NT2/D1 (cell line): ENCODE results near the gene ABCD3.
A peak's percentile ranks its signal among the peaks of the same experiment; 100 is the strongest.

Source experiments
- DNase-seq: peaks from one replicate; pipeline ENCODE4 v3.0.0-alpha.2; 2011; ENCODE audit warnings: low read depth, low spot score
- H3K27me3 ChIP-seq: 2 replicates; pipeline ENCODE4 v1.6.0; 2011; ENCODE audit warnings: mild to moderate bottlenecking; ENCODE audit not compliant: insufficient read length, insufficient read depth
- H3K36me3 ChIP-seq: 2 replicates; pipeline ENCODE4 v1.6.1; 2011; ENCODE audit warnings: mild to moderate bottlenecking, low read length, mixed read lengths; ENCODE audit not compliant: insufficient read depth, insufficient read length
- H3K4me1 ChIP-seq: 2 replicates; pipeline ENCODE4 v1.5.1; 2011; ENCODE audit not compliant: insufficient read depth, insufficient read length
- H3K4me3 ChIP-seq: 2 replicates; pipeline ENCODE4 v1.5.1; 2011; ENCODE audit warnings: low read depth; ENCODE audit not compliant: insufficient read length
- H3K9ac ChIP-seq: 2 replicates; pipeline ENCODE4 v1.6.0; 2011; ENCODE audit warnings: low read depth; ENCODE audit not compliant: insufficient read length
- H3K9me3 ChIP-seq: 2 replicates; pipeline ENCODE4 v1.5.1; 2011; ENCODE audit warnings: mild to moderate bottlenecking, low read length; ENCODE audit not compliant: insufficient read depth
- SUZ12 ChIP-seq: IDR thresholded peaks from 2 replicates; pipeline ENCODE4 v1.6.1; 2011; ENCODE audit not compliant: insufficient read length, insufficient read depth; ENCODE audit errors: extremely low read depth
- YY1 ChIP-seq: IDR thresholded peaks from 2 replicates; pipeline ENCODE4 v1.6.1; 2011; ENCODE audit not compliant: insufficient read length, insufficient read depth
- ZNF274 ChIP-seq: IDR thresholded peaks from 2 replicates; pipeline ENCODE4 v1.6.1; 2011; ENCODE audit warnings: mild to moderate bottlenecking, low read depth, low read length

Gene ABCD3

DNA sequence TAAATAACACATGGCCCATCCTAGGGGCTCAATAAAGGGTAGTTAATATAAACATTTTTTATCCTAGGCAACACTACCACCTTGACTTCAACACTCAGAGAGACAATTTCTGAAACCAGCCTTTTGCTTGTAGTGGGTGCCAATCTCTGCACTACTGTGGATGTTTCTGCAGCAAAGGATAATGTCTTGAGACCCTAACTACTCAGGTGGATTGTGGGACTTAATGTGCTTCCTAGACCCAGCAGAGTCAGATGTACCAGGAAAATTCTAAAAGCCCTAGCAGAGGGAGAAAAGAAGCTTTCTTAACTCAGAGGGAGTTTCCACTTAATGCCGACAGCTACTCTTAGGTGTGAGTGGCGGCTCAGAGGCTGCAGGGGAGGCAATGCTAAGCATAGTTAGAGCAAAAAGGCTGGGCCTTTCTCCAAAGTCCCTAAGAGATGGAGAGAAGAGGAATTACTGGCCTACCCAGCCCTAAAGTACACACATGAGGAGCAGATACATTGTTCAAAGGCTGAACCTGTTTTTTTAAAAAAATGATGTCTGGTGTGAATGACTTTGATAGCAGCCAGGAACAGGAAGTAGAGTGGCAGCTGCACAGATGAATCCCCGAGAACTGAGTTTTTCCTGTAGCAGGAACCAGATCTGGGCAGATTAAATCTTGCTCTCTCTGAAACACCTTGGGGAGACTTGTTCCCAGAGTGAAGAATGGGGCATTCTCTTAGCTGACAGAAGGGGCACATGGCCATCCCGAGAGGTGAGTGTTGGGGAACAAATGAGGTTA lies 33.5 kb upstream of the ABCD3 start:
- no peak for DNase-seq
- H3K4me1 ChIP-seq, result no peaks in the 10 kb centered on the region
- H3K27me3 ChIP-seq, result no peaks in the 10 kb centered on the region
- H3K9ac ChIP-seq, result no peak overlapping the region
- no peak for TF ChIP-seq SUZ12
- TF ChIP-seq ZNF274, result no peak
- no peak for TF ChIP-seq YY1
- H3K36me3 ChIP-seq, result no peaks in the 10 kb centered on the region
- H3K9me3 ChIP-seq, result peaks cover 13% of the 10 kb centered on the region; the same call in 1 of the 2 replicates
- no peak overlapping the region for H3K4me3 ChIP-seq

DNA sequence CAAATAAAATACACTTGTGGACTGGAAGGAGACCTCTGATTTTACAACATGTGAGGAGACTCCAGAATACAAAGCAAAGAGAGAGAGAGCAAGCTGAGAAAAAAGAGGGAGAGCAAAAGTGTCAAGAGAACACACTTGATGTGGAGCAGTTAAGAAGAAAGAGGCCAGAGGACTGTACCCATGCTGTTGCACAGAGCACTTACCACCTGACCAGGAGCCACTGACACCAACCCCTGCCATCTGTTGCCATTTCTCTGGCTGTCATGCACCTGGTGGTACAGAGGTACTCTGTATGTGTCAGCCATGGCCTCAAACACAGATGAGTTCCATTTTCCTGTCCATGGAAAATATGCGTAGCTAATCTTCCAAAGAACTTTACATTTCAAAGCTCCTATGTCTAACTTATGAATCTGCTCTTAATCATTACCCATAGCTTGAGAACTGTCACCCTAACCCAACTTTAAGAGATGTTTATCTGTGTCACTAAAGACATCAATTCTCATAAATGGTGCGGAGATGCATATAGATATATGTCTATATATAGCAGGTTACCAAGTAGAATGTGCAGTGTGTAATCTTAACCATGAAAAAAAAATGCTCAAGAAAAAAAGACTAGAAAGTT lies 32.8 kb upstream of the ABCD3 start:
- DNase-seq, result no peak
- Histone ChIP-seq H3K27me3 (no peaks in the 10 kb centered on the region), H3K9me3 (peaks cover 20% of the 10 kb centered on the region; the same call in 1 of the 2 replicates), H3K9ac (no peak overlapping the region), H3K36me3 (no peaks in the 10 kb centered on the region), H3K4me1 (no peaks in the 10 kb centered on the region), H3K4me3 (no peak overlapping the region)
- TF ChIP-seq YY1, result no peak
- TF ChIP-seq SUZ12, result no peak
- TF ChIP-seq ZNF274, result no peak

GRCh38 chr1:94389298-94389697 lies 28.9 kb upstream of the ABCD3 start:
- H3K4me3 ChIP-seq, result no peak overlapping the region
- no peaks in the 10 kb centered on the region for H3K4me1 ChIP-seq
- peaks cover 29% of the 10 kb centered on the region; the same call in 1 of the 2 replicates for H3K9me3 ChIP-seq
- no peaks in the 10 kb centered on the region for H3K36me3 ChIP-seq
- no peak overlapping the region for H3K9ac ChIP-seq
- H3K27me3 ChIP-seq, result no peaks in the 10 kb centered on the region
- DNase-seq, result no peak
- TF ChIP-seq ZNF274 (no peak), SUZ12 (no peak), YY1 (no peak)

DNA sequence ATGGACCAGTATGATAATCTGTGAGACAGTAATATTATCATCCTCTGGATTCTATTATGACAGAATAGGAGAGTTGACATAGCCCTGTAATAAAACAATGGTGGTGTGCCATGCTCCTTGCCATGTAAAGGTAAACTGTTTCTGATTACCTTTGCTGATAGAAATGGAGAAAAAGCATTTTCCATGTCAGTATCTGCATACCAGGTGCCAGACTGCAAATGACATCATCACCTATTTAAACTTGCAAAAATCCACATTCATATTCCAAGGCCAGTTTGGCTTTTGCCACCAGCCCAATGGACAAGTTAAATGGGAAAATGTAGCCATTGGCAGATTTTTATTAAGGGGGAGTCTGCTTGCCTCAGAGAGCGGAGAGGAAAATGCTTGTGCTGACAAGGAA lies 23.9 kb upstream of the ABCD3 start:
- no peak for DNase-seq
- TF ChIP-seq ZNF274 (no peak), SUZ12 (no peak), YY1 (no peak)
- Histone ChIP-seq H3K4me3 (no peak overlapping the region), H3K36me3 (no peaks in the 10 kb centered on the region), H3K9ac (no peak overlapping the region), H3K9me3 (peaks cover 20% of the 10 kb centered on the region; the same call in 1 of the 2 replicates), H3K4me1 (no peaks in the 10 kb centered on the region), H3K27me3 (no peaks in the 10 kb centered on the region)

DNA sequence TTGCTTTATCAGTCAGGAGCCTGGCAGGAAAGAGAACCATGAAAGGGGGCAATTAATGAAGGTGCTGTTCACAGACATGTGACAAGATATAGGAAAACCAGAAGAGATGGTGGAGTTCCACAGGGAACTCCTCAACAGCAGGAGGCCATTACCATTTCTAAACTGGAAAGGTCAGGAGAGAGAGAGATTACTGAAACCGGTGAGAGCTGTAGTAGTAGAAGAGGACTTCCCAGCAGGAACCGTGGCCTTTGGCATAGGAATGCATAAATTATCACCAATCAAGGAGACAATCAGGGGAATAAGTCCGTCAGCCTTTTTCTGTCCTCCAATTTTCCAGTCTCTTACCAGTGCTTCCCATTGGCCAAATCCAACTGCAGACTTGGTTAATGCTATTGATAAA lies 23.0 kb upstream of the ABCD3 start:
- no peak for TF ChIP-seq SUZ12
- TF ChIP-seq YY1, result no peak
- TF ChIP-seq ZNF274, result no peak
- Histone ChIP-seq H3K4me1 (no peaks in the 10 kb centered on the region), H3K9ac (no peak overlapping the region), H3K27me3 (no peaks in the 10 kb centered on the region), H3K36me3 (no peaks in the 10 kb centered on the region), H3K9me3 (0 out of 2 replicates have a peak, but pooled peaks cover 11% of the 10 kb centered on the region), H3K4me3 (no peak overlapping the region)
- peak; percentile 39 for DNase-seq

GRCh38 chr1:94395748-94396309 lies 22.4 kb upstream of the ABCD3 start:
- Histone ChIP-seq H3K9ac (no peak overlapping the region), H3K36me3 (no peaks in the 10 kb centered on the region), H3K4me3 (no peak overlapping the region), H3K9me3 (0 out of 2 replicates have a peak, but pooled peaks cover 5% of the 10 kb centered on the region), H3K27me3 (no peaks in the 10 kb centered on the region), H3K4me1 (no peaks in the 10 kb centered on the region)
- TF ChIP-seq YY1 (no peak), SUZ12 (no peak), ZNF274 (no peak)
- DNase-seq, result no peak
